Transverse colon (tissue), 4 donors: ENCODE data around the gene PITRM1. TPM values are rescaled to one million over a fixed set of nuclear protein-coding genes. Genes with fewer than 3 reads are reported as not detected.
"Not testable (repeated sequence)": the region's sequence is repeated elsewhere in the genome, so short reads cannot be mapped to it uniquely, and the experiment has no call there.

Experiments used
- DNase-seq: peaks from one replicate; pipeline ENCODE4 v3.0.0-alpha.2; 2019
- H3K27ac ChIP-seq, 4 donors: fragments of 200-600 bp; sonication (generic); 2 replicates each; pipeline ENCODE4 v1.5.1; 2016 to 2018; ENCODE audit warnings: inconsistent platforms in 4 of 4
- H3K27me3 ChIP-seq: fragments of 200-600 bp; sonication (generic); 2 replicates; pipeline ENCODE4 v1.5.1; 2017; ENCODE audit warnings: inconsistent platforms
- H3K36me3 ChIP-seq, 4 donors: fragments of 200-600 bp; sonication (generic); 2 replicates each; pipeline ENCODE4 v1.5.1; 2017 to 2019; ENCODE audit warnings: inconsistent platforms in 4 of 4
- H3K4me1 ChIP-seq, 4 donors: fragments of 200-600 bp; sonication (generic); 2 replicates each; pipeline ENCODE4 v1.5.1; 2017 to 2020; ENCODE audit warnings: inconsistent platforms in 4 of 4
- H3K4me3 ChIP-seq, 4 donors: fragments of 200-600 bp; sonication (generic); 1 replicate in 1 of 4; 2 replicates in 3 of 4; pipeline versions ENCODE4 v1.5.1 to v1.6.1; 2017 to 2019; ENCODE audit warnings: inconsistent platforms in 4 of 4
- H3K9me3 ChIP-seq, 2 donors: fragments of 200-600 bp; sonication (generic); 2 replicates each; pipeline ENCODE4 v1.5.1; 2017 to 2019; ENCODE audit warnings: inconsistent platforms in 2 of 2
- EP300 ChIP-seq: sonication (generic); formaldehyde crosslinking; IDR thresholded peaks from one replicate; pipeline ENCODE4 v1.6.1; 2017; ENCODE audit warnings: antibody characterized with exemption, low read depth
- POLR2A ChIP-seq: fragments of 450-650 bp; IDR thresholded peaks from one replicate; pipeline ENCODE4 v1.6.1; 2016; ENCODE audit warnings: antibody characterized with exemption, mild to moderate bottlenecking, moderate library complexity
- POLR2AphosphoS5 ChIP-seq, 3 donors: sonication (generic); formaldehyde crosslinking; IDR thresholded peaks; one replicate each; pipeline ENCODE4 v1.6.1; 2016; ENCODE audit warnings: antibody characterized with exemption in 3 of 3
- whole genome bisulfite sequencing, 2 donors: methylation state at CpG; one replicate each; pipeline ENCODE4 v1.1.5; 2018; ENCODE audit warnings: low coverage in 1 of 2; 5-methylcytosine and 5-hydroxymethylcytosine counted together
- in situ Hi-C, 4 donors: fragments of 200-750 bp; cut with MboI; loops; one replicate each; pipeline versions ENCODE4 v1.15.0 to v1.15.1; 2017; ENCODE audit warnings: low sequenced_read_pairs in 3 of 4, low pct_ligation_motif_present in 1 of 4, low pct_unique_long_range_greater_than_20kb in 1 of 4
- intact Hi-C: fragments of 100-400 bp; cut with DNase I; formaldehyde crosslinking; loops from one replicate; pipeline ENCODE4 v1.15.1; 2023; ENCODE audit warnings: low total_unique reads
- total RNA-seq, 4 donors: library from RNA; depleted of rRNA; stranded (reverse); fragments of >200 nt; gene quantifications; one replicate each; pipeline ENCODE4 v1.1.0, GENCODE V29; 2016
- TF ChIP-seq, protein P1 (sequence below), 5 experiments: fragments of 200-600 bp in 3 of 5; fragments of 450-650 bp in 2 of 5; sonication (generic) in 3 of 5; IDR thresholded peaks; 1 replicate in 2 of 5; 2 replicates in 3 of 5; pipeline ENCODE4 v1.5.1; 2016 to 2017; ENCODE audit warnings: antibody characterized with exemption in 5 of 5, inconsistent platforms in 3 of 5, mild to moderate bottlenecking in 2 of 5, moderate library complexity in 1 of 5

PITRM1 gene
- total RNA-seq, 4 donors from 2014 or later, result 50.9 to 108 (median 67.6) TPM

DNA sequence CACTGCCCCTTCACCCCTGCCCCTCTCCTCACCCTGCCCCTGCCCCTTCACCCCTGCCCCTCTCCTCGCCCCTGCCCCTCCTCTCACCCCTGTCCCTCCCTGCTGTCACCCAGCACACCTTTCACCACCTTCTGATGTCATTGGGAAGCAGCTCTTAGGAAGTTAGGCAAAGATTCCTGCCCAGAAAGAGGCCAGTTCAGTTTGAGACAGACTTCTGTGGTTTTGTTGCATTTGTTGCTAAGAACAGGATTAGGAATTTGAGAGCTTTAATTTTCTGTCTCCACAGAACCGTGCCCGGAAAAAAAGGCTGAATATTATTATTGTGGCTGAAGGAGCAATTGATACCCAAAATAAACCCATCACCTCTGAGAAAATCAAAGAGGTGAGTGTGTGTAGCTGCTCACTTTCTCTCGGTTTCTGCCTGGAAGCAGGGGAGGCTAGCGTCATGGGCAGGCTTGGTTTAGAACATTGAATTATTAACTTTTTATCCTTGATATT, 65.6 kb downstream of the PITRM1 start:
- H3K4me1 ChIP-seq, result peaks cover 3 to 11% (median 8%) of the 10 kb centered on the region in 4 donors
- H3K27me3 ChIP-seq, result no peaks in the 10 kb centered on the region
- 78 to 94% methylated on average over 3 to 4 of the region's 5 CpGs for WGBS, 2 donors
- no peak overlapping the region for H3K4me3 ChIP-seq
- in situ Hi-C loops, result no loop called here
- H3K9me3 ChIP-seq, result no peaks in the 10 kb centered on the region
- intact Hi-C loops, result no loop called here
- H3K27ac ChIP-seq, result peak overlapping the region in 3 of 4 donors; percentile 6 to 49 (median 18)
- DNase-seq, result no peak
- TF ChIP-seq POLR2A, result no peak
- TF ChIP-seq, protein P1, sequence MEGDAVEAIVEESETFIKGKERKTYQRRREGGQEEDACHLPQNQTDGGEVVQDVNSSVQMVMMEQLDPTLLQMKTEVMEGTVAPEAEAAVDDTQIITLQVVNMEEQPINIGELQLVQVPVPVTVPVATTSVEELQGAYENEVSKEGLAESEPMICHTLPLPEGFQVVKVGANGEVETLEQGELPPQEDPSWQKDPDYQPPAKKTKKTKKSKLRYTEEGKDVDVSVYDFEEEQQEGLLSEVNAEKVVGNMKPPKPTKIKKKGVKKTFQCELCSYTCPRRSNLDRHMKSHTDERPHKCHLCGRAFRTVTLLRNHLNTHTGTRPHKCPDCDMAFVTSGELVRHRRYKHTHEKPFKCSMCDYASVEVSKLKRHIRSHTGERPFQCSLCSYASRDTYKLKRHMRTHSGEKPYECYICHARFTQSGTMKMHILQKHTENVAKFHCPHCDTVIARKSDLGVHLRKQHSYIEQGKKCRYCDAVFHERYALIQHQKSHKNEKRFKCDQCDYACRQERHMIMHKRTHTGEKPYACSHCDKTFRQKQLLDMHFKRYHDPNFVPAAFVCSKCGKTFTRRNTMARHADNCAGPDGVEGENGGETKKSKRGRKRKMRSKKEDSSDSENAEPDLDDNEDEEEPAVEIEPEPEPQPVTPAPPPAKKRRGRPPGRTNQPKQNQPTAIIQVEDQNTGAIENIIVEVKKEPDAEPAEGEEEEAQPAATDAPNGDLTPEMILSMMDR (IDR thresholded peaks at IDR 0.05), result no peak
- TF ChIP-seq EP300, result no peak
- TF ChIP-seq POLR2AphosphoS5 (IDR thresholded peaks at IDR 0.05), result no peak
- H3K36me3 ChIP-seq, result peaks cover 0 to 4% (median 0%) of the 10 kb centered on the region in 4 donors

DNA sequence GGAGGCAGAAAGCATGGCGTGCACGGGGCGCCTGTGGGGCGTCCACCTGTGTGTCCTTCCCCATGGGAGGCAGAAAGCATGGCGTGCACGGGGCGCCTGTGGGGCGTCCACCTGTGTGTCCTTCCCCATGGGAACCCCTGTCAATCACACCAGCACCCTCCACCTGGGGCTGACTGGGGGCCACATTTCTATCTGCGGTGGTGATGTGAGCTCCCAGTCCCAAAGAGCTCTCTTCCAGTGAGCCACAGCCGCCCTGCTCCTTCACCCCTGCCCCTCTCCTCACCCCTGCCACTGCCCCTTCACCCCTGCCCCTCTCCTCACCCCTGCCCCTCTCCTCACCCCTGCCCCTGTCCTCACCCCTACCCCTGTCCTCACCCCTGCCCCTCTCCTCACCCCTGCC, 66.3 kb downstream of the PITRM1 start:
- H3K4me3 ChIP-seq, H3K27ac ChIP-seq, H3K27me3 ChIP-seq, DNase-seq, H3K9me3 ChIP-seq, in situ Hi-C loops, intact Hi-C loops, H3K36me3 ChIP-seq: not testable (repeated sequence)
- WGBS, 2 donors, result 61 to 100% methylated on average over 2 of the region's 10 CpGs
- H3K4me1 ChIP-seq, result peaks cover 3 to 11% (median 8%) of the 10 kb centered on the region in 4 donors

DNA sequence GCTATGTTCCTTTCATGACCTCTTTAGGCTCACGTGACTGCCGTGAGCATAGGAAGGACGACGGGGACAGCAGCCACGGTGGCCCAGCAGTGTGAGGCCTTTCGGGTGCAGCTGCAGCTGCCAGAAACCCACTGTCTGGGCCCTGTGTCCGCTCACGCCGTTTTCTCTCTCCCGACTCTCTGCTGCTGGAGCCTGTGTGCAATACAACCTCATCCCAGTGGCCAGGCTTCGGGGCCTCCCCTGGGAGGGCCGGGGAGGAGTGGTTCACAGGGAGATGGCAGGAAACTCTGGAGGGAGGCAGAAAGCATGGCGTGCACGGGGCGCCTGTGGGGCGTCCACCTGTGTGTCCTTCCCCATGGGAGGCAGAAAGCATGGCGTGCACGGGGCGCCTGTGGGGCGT, 66.7 kb downstream of the PITRM1 start:
- 87% methylated on average over 18 of the region's 20 CpGs; no CpG with 5 or more reads in 1 of the 2 donors for WGBS, 2 donors
- DNase-seq, result no peak
- peaks cover 0 to 4% (median 0%) of the 10 kb centered on the region in 4 donors for H3K36me3 ChIP-seq
- TF ChIP-seq, protein P1 (IDR thresholded peaks at IDR 0.05), result no peak
- TF ChIP-seq POLR2AphosphoS5 (IDR thresholded peaks at IDR 0.05) (no peak), EP300 (no peak), POLR2A (no peak)
- intact Hi-C loops, result no loop called here
- H3K27me3 ChIP-seq, result no peaks in the 10 kb centered on the region
- in situ Hi-C loops, result no loop called here
- no peak overlapping the region for H3K4me3 ChIP-seq
- peaks cover 3 to 11% (median 8%) of the 10 kb centered on the region in 4 donors for H3K4me1 ChIP-seq
- no peaks in the 10 kb centered on the region for H3K9me3 ChIP-seq
- no peak overlapping the region for H3K27ac ChIP-seq

DNA sequence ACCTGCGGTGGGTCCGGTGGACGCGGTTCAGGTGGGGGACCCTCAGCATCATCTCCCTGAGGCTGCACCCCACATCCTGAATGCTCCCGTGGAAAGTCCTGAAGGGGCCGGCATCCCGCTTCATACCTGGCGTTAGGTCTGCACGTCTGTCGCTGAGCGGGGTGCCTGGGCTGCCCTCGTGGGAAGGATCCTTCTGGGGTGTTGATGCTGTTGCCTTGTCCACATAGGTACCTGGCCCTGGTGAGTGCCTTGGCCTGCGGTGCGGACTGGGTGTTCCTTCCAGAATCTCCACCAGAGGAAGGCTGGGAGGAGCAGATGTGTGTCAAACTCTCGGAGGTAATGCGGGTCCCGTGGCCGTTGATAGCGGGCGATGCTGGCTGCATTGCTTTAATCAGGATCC, 67.4 kb downstream of the PITRM1 start:
- intact Hi-C loops, result no loop called here
- no peaks in the 10 kb centered on the region for H3K9me3 ChIP-seq
- in situ Hi-C loops, result no loop called here
- no peak overlapping the region for H3K4me3 ChIP-seq
- H3K36me3 ChIP-seq, result peaks cover 0 to 4% (median 0%) of the 10 kb centered on the region in 4 donors
- 91% methylated on average over 20 of the region's 20 CpGs; no CpG with 5 or more reads in 1 of the 2 donors for WGBS, 2 donors
- H3K27me3 ChIP-seq, result no peaks in the 10 kb centered on the region
- DNase-seq, result no peak
- H3K4me1 ChIP-seq, result peaks cover 3 to 11% (median 8%) of the 10 kb centered on the region in 4 donors
- no peak overlapping the region for H3K27ac ChIP-seq
- no peak for TF ChIP-seq POLR2A
- no peak for TF ChIP-seq EP300
- TF ChIP-seq, protein P1 (IDR thresholded peaks at IDR 0.05), result no peak
- no peak for TF ChIP-seq POLR2AphosphoS5 (IDR thresholded peaks at IDR 0.05)
